ENCODE data around the gene ZNF778. TPM values are rescaled to one million over a fixed set of nuclear protein-coding genes. Genes with fewer than 3 reads are reported as not detected.

Gene ZNF778
- total and polyA plus RNA-seq, 10 of the 15 experiments (the other 5 are each of a cell fraction or from before 2014, with no cell fraction given), result 0.20 to 9.7 (median 4.1) TPM

- no peak for TF ChIP-seq RB1 (IDR thresholded peaks at IDR 0.05; ENCODE audit: borderline replicate concordance)
- TF ChIP-seq WRNIP1 (IDR thresholded peaks at IDR 0.05; ENCODE audit: borderline replicate concordance, low read depth, low read length), result no peak
- no peak for TF ChIP-seq FOXK2 (IDR thresholded peaks at IDR 0.05)
- TF ChIP-seq E2F4 (IDR thresholded peaks at IDR 0.05; ENCODE audit: low read depth, low read length), result no peak
- TF ChIP-seq PML (IDR thresholded peaks at IDR 0.05; ENCODE audit: low read length), result no peak
- TF ChIP-seq ZNF217 (IDR thresholded peaks at IDR 0.05), result no peak
- no peak for TF ChIP-seq HCFC1 (IDR thresholded peaks at IDR 0.05; ENCODE audit: low read length)
- no peak for TF ChIP-seq FOS (IDR thresholded peaks at IDR 0.05; ENCODE audit: borderline replicate concordance, extremely low read depth, insufficient read length)
These were observed 46.9 kb upstream of the ZNF778 start (continued) for GRCh38 chr16:89170346-89171215.

All from GM12878 (cell line).